Measurements from ENCODE around the gene MEIS2.

MEIS2 gene

GRCh38 chr15:37100109-37100965 is at the start of gene MEIS2:
Gene MEIS2 (minus strand): TSS chr15:37100549. CDS start chr15:37099466, 1,083 bp downstream.
- DNase-seq: no peak

- no peak for DNase-seq
These were observed 48.8 kb upstream of the MEIS2 start for GRCh38 chr15:37149146-37149545.

- DNase-seq: no peak
These were observed 48.4 kb upstream of the MEIS2 start for GRCh38 chr15:37148714-37149113.

- no peak for DNase-seq
These were observed 43.0 kb upstream of the MEIS2 start for GRCh38 chr15:37143351-37143750.

DNA sequence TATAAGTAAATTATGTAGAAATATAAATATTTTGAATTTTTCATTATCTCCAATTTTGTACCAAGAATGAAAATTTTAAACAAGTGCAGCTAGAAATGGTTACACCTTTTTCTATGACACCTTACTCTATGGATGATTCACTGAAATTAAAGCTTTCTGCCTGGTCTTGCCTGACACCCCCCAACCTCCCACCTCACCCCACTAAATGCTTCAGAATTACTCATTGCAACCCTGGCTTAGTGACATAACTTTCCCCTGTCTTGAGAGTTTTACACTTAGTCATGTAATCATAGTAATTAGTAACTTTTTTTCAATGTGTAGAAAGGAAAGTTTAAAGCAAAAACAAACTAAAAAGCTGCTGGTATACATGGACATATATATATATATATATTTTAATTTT is 42.0 kb upstream of the MEIS2 start:
- DNase-seq: no peak

- no peak for DNase-seq
These were observed 40.2 kb upstream of the MEIS2 start for GRCh38 chr15:37140531-37141058.

DNA sequence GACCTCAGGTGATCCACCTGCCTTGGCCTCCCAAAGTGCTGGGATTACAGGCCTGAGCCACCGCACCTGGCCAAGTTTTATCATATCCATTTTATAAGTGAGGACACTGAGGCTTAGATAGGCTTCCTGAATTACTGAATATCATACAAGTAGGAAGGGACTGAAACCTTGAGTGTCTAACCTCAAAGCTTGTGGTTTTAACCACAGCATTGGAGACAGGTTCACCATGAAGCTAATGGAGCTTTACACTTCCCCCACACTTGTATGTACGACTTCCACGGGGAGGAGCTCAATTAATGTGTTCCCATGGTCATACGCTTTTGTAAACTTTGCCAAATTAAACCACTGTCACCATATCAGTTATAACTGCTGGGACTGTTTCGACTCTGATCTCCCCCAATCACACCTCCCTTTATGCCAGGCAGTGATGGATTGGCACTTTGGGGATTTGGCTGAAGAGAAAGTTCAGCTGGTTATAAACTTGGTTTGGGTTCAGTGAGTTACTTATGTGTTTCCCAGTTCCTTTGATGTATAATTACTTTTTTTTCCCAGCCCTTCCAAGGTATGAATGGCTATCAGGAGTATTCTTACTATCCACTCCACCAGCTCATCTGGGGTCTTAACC is 38.4 kb upstream of the MEIS2 start:
- no peak for DNase-seq

GRCh38 chr15:37137221-37137620 is 36.9 kb upstream of the MEIS2 start:
- no peak for DNase-seq

GRCh38 chr15:37136666-37137065 is 36.3 kb upstream of the MEIS2 start:
- DNase-seq: no peak

- no peak for DNase-seq
These were observed 34.9 kb upstream of the MEIS2 start for GRCh38 chr15:37135225-37135624.

GRCh38 chr15:37134699-37135131 is 34.4 kb upstream of the MEIS2 start:
- DNase-seq: no peak

DNA sequence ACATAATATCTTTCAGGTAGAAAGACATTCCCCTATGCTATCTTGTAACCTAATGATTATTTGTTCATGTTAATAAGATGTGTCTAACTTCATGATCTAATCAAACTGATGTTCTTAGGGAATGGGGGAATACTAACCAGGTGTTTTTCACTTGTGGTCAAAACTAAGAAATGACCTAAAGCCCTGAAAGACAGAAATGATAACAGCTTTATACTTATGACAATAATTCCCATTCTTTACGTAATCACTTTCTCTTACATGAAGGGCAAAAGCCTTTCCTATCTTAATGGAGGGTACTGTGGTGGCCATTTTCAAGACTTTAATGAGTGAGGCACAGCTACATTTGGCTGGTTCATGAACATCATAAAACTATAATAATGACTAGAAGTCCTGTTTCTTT is 33.9 kb upstream of the MEIS2 start:
- no peak for DNase-seq

GRCh38 chr15:37133602-37134001 is 33.3 kb upstream of the MEIS2 start:
- no peak for DNase-seq

GRCh38 chr15:37132826-37133417 is 32.6 kb upstream of the MEIS2 start:
- DNase-seq: no peak

DNA sequence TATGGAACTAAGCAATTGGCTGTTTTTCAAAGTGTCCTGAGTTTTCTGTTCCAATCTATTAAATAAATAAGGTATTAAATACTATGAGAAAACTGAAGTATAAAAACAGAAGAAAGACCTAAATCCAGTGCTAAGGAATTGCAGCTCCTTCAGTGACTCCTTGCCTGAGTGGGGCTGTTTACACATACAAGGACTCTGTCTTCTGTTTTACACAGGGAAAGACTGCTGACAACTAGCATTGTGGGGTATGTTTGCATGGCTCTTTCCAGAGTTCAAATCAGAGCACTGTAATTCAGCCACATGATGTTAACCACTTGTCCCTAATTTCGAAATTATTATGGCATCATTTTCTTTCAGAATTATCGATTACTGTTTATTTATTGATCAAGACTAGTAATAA is 31.3 kb upstream of the MEIS2 start:
- DNase-seq: no peak

DNA sequence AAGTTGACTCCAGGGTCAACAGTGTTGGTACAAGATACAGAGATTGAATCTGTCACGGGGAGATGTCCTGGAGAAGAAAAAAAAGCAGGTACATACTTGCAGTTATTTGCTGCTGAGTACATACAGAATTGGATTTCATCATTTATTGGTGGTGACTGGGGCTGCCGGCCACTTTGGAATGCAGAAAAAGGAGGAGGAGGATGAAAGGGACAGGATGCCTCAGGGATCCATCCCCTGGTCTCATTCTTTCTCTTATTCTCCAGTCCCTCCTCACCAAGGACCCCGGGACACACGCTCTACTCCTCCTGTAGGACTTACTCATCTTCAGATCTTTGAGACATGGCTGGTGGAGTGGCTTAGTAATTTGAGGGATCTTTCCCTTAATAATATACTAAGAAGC is 30.0 kb upstream of the MEIS2 start:
- DNase-seq: no peak

- DNase-seq: no peak
These were observed 24.8 kb upstream of the MEIS2 start for GRCh38 chr15:37125143-37125542.

DNA sequence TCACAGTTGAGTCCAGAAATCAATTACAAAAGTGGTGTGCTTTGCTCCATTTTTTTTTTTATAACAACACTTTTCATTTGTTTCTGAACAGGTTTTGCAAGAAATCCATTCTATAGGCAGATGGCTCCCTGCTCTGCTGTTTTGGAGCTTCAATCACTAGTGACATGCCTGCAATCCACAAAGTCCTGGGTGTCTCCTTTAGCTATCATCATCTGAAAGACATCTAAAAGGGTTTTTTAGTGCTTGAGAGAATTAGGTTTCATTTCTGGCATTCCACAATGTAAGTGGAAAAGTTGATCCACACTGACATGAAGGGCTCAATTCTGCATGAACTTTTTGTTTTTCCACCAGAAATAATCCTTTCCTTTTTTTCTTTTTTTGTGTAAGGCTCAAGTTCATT is 24.0 kb upstream of the MEIS2 start:
- DNase-seq: no peak

DNA sequence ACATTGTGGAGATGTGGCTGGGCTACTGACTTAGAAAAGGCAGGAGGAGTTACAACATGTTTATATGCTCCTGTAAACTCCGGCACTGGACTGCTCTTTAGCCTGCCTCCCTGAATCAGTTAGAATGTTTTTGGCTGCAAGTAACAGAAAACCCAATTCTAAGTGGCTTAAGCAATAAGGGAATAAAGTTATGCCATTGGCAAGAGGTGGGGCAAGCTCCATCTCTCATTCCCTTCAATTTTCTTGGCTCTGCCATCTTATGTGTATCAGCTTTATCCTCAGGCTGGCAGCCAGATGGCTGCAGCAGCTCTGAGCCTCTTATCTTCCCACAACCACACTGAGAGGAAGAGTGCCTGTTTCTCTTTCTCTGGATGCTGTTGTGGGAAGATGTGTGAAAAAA is 22.4 kb upstream of the MEIS2 start:
- DNase-seq: no peak

DNA sequence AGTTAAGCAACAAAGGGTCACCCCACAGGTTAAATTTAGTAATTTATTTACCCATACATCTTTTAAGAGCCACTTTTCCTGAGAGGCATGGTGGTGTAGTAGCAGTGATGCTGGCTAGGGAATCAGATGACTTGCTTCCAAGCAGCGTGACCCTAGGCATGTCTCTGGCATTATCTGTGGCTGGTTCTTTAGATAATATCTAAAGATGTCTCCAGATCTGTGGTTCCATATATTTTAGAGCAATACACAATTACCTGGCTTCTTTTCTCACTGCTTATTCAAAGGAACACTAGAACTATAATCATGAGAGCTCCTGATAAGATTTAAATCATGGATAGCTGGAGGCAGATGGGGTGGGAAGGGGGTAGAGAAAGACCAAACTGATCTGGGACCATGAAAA is 21.1 kb upstream of the MEIS2 start:
- DNase-seq: no peak

DNA sequence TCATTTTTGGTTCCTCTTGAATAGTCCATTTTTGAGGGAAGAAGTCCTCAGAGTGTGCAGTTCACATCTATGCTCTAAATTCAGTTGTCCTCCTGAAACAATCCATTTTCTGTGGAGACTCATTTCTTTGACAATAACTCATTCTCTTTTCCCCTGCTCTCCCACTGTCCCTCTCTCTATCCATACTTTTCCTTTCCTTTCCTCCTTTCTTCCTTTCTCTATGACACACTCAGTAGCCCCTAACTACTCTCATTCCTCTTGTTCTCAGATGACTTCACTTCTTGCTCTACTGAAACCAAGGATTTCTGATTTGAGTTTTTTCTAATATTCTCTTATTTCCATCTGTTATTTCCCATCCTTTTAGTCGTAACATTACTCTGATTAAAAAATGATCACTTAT is 16.7 kb upstream of the MEIS2 start:
- no peak for DNase-seq

DNA sequence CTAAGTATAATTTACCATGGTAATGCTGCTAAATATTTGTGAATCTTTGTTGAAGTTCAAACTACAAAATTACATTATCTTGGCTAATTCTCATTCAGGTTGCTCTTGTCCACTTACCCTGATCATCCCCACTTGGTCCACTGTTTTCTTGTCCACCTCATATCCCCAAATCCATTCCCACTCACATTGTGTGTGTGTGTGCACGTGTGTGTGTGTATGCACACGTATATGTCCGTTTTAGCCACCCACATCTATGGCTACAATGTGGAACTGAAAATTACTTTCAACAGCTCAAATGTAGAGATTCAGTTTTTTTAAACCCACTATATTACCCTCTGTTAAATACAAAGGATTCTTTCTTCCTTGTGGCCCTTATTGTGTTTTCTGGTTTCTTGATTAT is 15.2 kb upstream of the MEIS2 start:
- DNase-seq: no peak

- DNase-seq: no peak
These were observed 12.8 kb upstream of the MEIS2 start for GRCh38 chr15:37112971-37113670.

Measured in activated naive CD4-positive, alpha-beta T cell (primary cell).